Fibroblast of skin of right quadriceps (primary cell): ENCODE measurements around the gene YJEFN3.

Source experiments
- DNase-seq: peaks from one replicate; pipeline ENCODE4 v3.0.0-alpha.2; 2013

The YJEFN3 gene

DNA sequence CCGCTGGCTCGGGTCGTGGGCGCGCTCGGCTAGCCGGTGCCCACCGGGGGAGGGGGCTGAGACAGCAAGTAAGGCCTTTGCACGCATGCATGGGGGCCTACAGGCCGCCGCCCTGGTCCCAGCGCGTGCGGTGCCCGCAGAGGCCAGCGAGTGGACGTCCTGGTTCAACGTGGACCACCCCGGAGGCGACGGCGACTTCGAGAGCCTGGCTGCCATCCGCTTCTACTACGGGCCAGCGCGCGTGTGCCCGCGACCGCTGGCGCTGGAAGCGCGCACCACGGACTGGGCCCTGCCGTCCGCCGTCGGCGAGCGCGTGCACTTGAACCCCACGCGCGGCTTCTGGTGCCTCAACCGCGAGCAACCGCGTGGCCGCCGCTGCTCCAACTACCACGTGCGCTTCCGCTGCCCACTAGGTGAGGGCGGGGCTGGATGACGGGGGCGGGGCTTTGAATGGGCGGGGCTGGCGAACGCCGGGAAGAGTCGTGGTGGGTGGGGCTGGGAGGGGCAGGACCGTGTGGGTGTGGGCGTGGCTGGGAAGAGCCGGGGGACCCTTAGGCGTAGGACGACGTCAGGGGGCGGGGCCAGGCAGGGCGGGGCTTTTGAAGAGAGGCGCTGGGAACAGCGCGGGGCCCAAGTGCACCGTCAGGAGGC lies 11.5 kb downstream of the YJEFN3 start:
- DNase-seq, result peak; percentile 75

DNA sequence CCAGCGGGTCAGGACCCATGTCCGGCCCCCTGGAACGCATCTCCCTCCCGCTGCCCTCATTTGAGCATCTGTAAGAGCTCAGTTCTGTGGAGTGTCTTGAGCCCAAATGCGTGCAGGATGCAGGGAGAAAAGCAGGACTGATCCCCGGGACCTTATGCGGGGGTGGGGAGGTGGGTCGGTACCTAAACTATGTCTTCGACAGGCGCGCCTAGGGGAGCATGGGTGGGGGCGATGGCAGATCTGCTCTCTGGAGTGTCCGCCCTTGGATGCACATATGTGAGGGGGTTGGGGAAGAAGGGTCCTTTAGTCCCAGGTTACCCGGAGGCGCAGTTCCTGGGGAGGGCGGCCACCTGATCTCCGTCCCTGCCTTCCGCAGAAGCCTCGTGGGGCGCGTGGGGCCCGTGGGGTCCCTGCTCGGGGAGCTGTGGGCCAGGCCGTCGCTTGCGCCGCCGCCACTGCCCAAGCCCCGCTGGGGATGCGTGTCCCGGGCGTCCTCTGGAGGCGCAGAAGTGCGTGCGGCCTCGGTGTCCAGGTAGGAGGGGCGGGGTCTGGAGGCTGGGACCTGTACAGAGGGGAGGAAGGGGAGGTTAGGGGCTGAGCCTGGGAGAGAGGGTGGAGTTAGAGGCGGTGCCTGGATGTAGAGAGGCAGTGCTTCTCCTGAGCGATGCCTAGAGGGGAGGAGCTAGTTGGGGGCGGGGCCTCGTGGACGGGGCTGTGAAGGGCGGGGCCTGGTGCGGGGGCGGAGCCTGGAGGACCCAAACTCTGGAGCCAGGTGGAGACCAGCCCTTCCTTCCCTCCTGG lies 12.2 kb downstream of the YJEFN3 start:
- peak; percentile 31 for DNase-seq

DNA sequence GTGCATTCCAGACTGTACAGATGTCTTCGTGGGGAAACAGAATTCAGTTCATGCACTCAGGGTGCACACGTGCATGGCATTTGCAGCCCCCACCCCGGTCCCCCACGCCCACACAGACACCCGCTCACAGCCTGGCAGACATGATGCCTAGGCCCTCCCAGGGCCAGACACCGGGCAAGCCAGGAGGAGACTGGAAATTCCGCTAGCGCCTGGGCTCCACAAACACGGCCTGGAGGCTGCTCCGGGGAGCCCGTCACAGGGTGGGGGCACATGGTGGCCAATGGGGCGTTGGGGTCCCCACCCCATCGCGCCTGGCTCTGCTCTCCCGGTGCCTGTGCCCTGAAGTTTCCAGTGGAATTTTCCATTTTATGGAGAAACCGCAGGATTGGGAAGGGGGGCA lies 12.9 kb downstream of the YJEFN3 start:
- no peak for DNase-seq

DNA sequence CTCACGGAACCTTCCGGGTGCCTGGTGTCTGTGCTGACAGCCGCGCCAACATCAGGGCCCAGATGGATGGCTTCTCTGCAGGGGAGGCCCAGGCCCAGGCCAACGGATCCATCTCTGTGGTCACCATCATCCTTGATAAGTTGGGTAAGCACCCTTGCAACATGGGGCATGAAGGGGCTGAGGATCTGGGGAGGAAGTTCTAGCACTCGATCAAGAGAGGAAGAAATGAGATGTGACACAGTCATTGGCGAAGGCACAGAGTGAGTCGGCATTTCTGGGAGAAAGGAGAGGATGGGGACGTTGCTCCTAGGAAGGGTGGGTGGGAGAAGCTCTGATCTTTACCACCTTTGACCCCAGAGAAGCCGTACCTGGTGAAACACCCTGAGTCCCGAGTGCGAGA lies 13.8 kb downstream of the YJEFN3 start:
- no peak for DNase-seq

DNA sequence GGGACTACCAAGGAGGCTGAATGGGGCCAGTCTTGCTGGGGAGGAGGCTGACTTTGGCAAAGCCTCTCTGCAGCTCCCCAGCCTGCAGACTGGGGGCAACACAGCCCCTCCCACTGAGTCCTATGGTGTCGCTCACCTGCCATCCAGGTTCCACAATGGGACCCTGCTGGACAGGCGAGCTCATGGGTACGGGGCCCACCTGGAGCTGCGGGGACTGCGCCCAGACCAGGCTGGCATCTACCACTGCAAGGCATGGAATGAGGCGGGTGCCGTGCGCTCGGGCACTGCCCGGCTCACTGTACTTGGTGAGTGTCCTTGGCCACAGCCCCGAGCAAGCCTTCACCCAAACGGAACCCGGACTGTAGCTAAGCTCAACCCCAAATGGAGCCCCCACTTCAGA lies 14.4 kb downstream of the YJEFN3 start:
- no peak for DNase-seq

DNA sequence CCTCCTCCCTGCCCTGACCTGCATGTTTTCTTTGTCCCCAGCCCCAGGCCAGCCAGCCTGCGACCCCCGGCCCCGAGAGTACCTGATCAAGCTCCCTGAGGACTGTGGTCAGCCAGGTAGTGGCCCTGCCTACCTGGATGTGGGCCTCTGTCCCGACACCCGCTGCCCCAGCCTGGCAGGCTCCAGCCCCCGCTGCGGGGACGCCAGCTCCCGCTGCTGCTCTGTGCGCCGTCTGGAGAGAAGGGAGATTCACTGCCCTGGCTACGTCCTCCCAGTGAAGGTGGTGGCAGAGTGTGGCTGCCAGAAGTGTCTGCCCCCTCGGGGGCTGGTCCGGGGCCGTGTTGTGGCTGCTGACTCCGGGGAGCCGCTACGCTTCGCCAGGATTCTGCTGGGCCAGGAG lies 14.9 kb downstream of the YJEFN3 start:
- DNase-seq, result no peak

DNA sequence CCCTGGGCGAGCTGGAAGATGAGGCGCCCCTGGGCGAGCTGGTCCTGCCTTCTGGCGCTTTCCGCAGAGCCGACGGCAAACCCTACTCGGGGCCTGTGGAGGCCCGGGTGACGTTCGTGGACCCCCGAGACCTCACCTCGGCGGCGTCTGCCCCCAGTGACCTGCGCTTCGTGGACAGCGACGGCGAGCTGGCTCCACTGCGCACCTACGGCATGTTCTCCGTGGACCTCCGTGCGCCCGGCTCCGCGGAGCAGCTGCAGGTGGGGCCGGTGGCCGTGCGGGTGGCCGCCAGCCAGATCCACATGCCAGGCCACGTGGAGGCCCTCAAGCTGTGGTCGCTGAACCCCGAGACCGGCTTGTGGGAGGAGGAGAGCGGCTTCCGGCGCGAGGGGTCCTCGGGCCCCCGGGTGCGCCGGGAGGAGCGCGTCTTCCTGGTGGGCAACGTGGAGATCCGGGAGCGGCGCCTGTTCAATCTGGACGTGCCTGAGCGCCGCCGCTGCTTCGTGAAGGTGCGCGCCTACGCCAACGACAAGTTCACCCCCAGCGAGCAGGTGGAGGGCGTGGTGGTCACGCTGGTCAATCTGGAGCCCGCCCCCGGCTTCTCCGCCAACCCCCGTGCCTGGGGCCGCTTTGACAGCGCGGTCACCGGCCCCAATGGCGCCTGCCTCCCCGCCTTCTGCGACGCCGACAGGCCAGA lies 15.7 kb downstream of the YJEFN3 start:
- DNase-seq, result no peak

DNA sequence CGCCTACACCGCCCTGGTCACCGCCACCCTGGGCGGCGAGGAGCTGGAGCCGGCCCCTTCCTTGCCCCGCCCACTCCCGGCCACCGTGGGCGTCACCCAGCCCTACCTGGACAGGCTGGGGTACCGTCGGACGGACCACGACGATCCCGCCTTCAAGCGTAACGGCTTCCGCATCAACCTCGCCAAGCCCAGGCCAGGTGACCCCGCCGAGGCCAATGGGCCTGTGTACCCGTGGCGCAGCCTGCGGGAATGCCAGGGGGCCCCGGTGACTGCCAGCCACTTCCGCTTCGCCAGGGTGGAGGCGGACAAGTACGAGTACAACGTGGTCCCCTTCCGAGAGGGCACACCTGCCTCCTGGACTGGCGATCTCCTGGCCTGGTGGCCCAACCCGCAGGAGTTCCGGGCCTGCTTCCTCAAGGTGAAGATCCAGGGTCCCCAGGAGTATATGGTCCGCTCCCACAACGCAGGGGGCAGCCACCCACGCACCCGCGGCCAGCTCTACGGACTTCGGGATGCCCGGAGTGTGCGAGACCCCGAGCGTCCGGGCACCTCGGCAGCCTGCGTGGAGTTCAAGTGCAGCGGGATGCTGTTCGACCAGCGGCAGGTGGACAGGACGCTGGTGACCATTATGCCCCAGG lies 16.4 kb downstream of the YJEFN3 start:
- no peak for DNase-seq

DNA sequence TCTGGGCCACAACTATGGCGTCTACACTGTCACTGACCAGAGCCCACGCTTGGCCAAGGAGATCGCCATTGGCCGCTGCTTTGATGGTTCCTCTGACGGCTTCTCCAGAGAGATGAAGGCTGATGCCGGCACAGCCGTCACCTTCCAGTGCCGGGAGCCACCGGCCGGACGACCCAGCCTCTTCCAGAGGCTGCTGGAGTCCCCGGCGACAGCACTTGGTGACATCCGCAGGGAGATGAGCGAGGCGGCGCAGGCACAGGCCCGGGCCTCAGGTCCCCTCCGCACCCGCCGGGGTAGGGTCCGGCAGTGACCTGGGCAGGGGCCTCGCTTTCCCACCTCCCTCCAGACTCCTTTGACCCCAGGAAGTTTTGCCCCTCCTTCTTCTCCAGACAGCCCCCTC lies 17.0 kb downstream of the YJEFN3 start:
- no peak for DNase-seq

DNA sequence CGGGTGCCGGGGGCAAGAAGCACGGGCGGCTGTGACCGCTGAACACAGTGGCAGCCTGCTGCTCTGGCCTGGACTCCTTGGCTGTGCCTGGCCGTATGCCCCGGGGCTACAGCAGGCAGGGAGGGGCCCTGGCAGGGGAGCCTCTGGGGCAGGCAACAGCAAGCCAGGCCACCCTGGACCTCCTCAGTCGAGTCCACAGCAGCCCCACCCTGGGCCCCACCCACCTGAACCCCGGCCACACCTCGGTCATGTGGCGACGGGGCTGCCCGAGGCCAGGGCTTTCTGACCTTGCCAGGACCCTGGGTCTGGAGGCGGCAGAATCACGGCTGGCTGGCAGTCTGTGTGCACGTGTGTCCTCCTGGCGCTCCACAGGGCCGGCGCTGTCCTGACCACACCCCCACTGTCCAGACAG lies 18.0 kb downstream of the YJEFN3 start:
- DNase-seq, result no peak

DNA sequence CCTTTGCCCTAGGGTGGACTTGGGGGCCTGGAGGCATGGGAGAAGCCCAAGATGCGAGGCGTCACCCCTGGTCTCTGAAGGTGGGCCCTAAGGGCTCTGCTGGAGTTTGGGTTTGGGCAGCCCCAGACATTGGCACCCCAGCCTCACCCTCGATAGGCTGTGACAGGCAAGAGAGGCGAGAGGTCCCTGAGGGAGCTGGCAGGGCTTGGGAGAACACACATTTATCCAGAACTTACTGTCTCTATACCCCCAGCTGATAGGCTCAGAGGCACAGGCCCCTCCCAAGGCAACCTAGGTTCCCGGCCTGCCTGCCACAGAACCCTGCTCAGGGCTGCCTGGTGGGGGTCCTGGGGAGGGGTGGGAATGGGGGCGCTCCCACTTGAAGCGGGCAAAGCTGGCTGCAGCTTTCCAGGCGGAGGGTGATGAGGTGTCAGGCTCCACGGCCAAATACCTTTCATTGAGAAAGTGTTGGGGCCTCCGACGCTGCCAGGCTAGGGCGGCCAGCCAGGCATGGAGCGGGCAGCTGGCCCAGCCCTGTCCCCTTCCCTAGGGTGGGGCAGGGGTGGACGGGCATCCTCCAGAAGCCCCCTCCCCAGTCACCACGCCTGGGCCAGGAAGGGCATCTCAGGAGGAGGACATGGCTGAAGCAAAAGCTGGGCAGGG lies 19.1 kb downstream of the YJEFN3 start:
- DNase-seq, result no peak

DNA sequence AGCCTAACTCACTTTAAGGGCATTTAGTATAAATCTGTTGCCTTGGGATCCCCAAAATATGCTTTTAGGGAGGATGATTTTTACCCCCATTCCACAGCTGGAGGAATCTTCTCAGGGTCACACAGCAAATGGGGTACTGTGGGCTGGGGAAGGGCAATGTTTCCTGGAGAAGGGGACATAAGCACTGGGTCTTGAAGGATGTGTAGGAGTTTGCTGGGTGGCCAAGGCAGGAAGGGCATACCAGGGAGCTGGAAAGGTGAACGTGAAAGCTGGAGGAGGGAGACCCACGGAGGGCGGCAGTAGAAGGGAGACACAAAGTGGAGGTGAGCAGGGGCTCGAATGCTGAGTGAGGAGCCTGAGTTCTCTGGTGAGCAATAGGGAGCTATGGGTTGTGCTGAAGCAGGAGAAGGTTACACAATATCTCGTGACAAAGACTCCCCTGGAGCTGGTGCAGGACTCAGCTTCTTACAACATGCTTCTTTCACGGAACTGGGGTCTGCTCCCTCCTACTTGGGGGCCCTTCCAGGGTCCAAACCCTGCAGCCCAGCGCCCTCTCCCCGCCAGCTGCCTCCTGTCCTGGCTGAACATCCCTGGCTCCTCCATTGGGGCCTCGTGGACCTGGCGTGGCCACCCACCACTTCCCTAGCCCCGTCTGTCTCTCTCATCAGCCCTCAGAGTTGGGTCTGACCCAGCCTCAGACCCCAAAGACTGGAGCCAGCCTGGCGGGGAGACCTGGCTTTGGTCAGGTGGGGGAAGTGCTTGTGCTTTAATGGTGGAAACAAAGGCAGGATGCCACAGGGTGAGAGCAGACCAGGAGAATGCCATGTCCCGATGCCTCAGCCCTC lies 20.4 kb downstream of the YJEFN3 start:
- DNase-seq, result no peak

DNA sequence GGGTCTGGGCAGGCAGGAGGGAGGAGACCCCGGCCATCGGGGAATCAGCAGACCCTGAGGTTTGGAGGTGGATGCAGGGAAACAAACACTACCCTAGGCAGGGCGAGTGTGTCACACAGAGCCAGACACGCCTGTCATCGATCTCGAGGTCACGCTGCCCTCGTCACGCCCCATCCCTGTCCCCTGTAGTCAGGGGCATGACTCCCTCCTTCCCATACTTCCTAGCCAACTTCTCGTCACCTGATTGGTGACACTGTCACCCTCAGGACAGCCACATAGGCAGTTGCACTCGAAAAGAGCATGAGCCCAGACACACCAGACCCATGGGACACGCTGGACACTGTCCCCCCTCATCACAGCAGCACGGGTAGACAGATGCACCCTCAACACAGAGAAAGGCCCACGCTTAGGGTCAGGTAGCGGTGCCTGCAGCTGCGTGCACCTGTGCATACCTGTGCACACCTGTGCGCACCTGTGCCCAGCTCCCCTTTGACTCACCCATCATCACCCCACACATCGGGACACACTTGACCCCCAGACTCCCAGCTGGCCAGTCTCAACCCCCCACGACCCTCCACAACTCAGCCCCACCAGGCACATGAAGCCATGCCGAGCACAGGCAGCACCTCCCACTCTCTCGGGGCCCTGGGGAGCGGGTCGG lies 21.2 kb downstream of the YJEFN3 start:
- no peak for DNase-seq

DNA sequence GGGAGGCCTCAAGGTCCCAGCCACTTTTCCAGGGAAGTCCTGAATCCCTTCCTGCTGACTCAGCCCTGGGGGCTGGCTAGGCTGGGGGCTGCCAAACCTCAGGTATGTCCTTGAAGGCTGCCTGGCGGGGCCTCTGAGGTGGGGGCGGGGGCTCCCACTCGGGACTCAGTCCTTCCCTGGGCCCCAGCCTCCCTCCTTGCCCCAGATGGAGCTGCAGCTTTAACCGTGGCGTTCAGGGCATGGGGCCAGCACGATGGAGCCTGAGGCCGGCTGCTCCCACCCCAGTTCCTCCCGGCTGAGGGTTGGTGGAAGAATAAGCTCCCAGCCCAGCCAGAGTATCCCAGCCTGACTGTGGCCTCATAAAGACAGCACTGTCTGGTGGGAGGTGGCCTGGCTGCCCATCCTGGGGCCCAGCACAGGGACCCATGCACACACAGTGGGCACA lies 21.8 kb downstream of the YJEFN3 start:
- DNase-seq, result peak; percentile 83

DNA sequence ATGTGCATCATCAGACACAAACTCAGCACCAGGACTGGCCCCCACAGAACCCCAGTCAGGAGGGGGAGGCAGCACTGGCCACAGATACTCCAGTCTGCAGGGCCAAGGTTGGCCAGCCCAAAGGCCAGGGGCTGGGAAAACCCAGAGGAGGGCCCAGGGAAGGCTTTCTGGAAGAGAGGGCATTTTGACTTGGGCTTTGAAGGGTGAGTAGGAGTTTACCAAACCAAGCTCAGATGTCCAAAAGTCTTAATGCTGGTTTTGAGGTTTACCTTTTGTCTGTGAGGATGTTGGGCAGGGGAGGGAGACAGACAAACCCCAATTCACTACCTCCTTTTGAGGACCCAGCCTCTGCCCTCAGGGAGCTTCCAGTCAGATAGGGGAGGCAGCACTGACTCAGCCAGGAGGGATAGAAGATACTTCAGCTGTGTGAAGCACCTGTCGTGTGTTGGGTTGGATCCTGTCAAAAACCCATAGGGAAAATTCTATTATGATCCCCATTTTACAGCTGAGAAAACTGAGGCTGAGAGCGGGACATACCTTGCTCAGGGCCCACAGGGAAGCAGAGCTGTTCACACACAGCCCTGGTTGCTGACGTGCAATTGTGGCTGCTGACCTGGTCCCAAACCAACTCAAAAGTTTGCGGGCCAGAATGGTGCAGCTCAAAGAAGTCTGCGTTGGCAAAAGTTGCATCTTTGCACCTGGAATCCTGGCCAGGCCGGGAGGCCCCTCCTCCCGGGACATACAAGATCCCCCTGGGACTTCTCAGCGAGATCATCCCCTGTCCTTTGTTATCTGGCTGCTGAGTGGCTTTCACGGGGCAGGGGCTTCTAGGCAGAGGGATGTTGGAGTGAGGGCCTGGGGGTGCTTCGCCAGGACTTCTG lies 22.5 kb downstream of the YJEFN3 start:
- no peak for DNase-seq

DNA sequence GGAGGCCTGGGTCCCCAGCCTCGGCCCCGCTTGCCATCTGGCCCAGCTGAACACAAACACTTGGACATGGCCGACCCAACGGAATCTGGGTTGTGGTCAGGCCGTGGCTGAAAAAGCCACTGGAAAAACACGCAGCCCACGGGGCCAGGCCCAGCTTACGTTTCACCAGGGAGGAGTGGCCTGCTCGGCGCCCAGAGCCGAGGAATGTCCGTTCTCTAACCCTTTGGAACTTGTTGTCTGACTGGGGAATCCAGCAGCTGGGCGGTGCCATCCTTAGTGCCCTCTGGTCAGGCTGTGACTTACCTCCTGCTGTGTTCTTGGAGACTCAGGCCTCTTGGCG lies 23.1 kb downstream of the YJEFN3 start:
- DNase-seq, result no peak

DNA sequence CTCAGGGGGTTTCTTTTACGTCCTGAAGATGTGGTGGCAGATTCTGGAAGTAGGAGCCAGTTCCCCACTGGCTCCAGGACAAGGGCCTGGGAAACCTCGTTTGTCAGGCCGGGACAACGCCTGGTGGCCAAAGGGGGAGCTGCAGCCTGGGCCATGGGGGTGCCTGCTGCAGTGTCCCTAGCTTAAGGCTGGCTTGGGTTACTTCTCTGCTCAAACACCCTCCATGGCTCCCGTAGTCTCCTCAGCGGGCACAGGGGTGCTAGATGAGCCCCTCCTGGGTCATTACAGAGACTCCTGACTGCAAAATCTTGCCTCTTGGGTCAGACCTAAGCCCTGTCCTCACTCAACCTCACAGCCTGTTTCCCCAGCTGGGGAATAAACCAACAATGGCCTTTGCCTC lies 24.1 kb downstream of the YJEFN3 start:
- no peak for DNase-seq

DNA sequence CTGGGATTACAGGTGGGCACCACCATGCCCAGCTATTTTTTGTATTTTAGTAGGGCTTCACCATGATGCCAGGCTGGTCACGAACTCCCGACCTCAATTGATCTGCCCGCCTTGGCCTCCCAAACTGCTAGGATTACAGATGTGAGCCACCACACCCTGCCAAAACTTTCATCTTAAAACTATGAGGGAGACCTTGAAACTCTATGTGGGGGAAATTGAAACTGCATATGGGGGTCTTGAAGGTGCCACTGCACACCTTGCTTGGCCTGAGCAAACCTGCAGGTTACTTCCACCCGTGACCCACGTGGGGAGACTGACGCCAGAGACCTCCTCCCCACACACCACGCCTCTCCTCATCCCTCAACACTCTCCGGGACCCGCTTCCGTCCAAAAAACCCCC lies 25.0 kb downstream of the YJEFN3 start:
- no peak for DNase-seq

DNA sequence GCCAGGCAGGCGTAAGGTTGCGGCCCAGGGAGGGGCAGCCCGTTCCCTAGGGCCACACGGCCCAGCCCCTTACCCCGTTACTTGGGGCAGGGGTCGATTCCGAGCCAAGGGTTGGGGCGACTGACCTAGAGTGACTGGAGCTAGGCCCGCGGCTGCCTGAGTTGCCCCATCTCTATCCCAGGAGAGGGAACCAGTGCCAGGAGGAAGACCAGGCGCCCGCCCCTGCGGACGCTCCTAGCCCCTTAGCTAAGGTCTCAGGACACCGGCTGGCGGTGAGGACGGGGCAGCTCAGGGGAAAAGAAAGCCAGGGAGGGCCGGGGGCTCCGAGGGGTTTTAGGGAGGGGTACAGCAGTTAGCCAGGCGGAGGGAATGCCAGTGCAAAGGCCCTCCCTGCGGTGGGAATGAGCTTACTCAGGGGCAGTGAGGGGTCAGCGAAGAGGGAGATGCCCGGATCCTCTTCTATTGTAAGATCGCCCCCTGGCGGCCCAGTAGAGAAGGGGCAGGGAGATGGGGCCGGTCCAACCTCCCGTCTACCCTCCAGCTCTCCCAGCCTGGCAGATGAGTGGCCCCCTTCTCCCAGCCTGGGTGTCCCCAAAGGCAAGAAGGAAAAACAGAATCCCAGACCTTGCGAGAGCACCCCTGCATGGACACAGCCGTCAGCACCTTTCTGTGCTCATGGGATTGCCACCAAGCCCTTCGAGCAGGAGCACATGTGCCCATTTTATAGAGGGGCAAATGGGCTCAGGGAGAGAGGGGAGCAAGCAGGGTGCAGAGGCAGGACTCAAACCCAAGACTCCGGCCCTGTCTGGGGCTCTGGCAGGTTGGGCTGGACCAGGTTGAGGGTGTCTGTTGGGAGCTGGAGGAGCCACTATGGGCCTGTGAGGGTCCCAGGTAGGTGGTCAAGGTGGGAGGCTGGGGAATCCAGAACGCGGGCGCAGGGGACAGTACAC lies 25.6 kb downstream of the YJEFN3 start:
- DNase-seq, result peak; percentile 42
